ENCODE measurements around the gene ACSM5. TPM values are rescaled to one million over a fixed set of nuclear protein-coding genes. Genes with fewer than 3 reads are reported as not detected.

The ACSM5 gene
- total and polyA plus RNA-seq, 2 experiments from 2014 or later = not detected

- Mint-ChIP-seq H3K9me3 (peaks cover 3% of the 10 kb centered on the region; the same call in 1 of the 3 replicates), H3K4me3 (no peak overlapping the region), H3K36me3 (ENCODE audit: low read depth) (no peaks in the 10 kb centered on the region), H3K27me3 (ENCODE audit: insufficient read depth, low read depth, poor library complexity) (peaks cover 3% of the 10 kb centered on the region), H3K4me1 (no peaks in the 10 kb centered on the region), H3K27ac (no peak overlapping the region)
- DNase-seq (ENCODE audit: low spot score) = no peak
- no peaks in the 10 kb centered on the region for H3F3A ChIP-seq (replicated peaks; ENCODE audit: low read depth)
- no peaks in the 10 kb centered on the region for H4K20me1 ChIP-seq (replicated peaks; ENCODE audit: insufficient read depth)
- TF ChIP-seq ZNF462 (CRISPR knock-in tag; IDR thresholded peaks at IDR 0.05) = no peak
- TF ChIP-seq CREB1 (CRISPR knock-in tag; IDR thresholded peaks at IDR 0.05; ENCODE audit: low read depth) = no peak
- TF ChIP-seq CTCF (conservative IDR thresholded peaks at IDR 0.05; ENCODE audit: low read depth in 2 of 2) = no peak
- no peak for TF ChIP-seq POLR2AphosphoS5 (IDR thresholded peaks at IDR 0.05; ENCODE audit: low read depth)
- no peak for TF ChIP-seq JUNB (IDR thresholded peaks at IDR 0.05; ENCODE audit: unreplicated experiment)
- TF ChIP-seq EZH2phosphoT487 (IDR thresholded peaks at IDR 0.05; ENCODE audit: unreplicated experiment) = no peak
- no peak for TF ChIP-seq EZH2 (IDR thresholded peaks at IDR 0.05; ENCODE audit: low read depth, unreplicated experiment)
- TF ChIP-seq NANOG (IDR thresholded peaks at IDR 0.05; ENCODE audit: borderline replicate concordance) = no peak
- TF ChIP-seq STAT1 (IDR thresholded peaks at IDR 0.05; ENCODE audit: unreplicated experiment) = no peak
- TF ChIP-seq ZNF331 (CRISPR knock-in tag; IDR thresholded peaks at IDR 0.05; ENCODE audit: low read depth) = no peak
- TF ChIP-seq ETS1 (IDR thresholded peaks at IDR 0.05) = no peak
- TF ChIP-seq ZNF114 (CRISPR knock-in tag; IDR thresholded peaks at IDR 0.05) = no peak
- no peak for TF ChIP-seq REST (IDR thresholded peaks at IDR 0.05; ENCODE audit: unreplicated experiment)
- peaks cover 3% of the 10 kb centered on the region; the same call in 1 of the 2 replicates for H3K9me2 ChIP-seq (ENCODE audit: insufficient read depth)
- H3K4me2 ChIP-seq = no peak overlapping the region
- H2AFZ ChIP-seq = no peak overlapping the region
- no peak overlapping the region for H3K4me3 ChIP-seq
- H3K27me3 ChIP-seq (ENCODE audit: insufficient read depth) = no peaks in the 10 kb centered on the region
- H3K4me1 ChIP-seq (ENCODE audit: insufficient read depth) = no peaks in the 10 kb centered on the region
- H3K36me3 ChIP-seq (ENCODE audit: insufficient read depth) = no peaks in the 10 kb centered on the region
- no peak for ATAC-seq
- no peak overlapping the region for H3K27ac ChIP-seq (ENCODE audit: low read depth)
- H3K79me2 ChIP-seq (replicated peaks; ENCODE audit: insufficient read depth) = no peaks in the 10 kb centered on the region
Observed at GRCh38 chr16:20415541-20415940, 6.2 kb downstream of the ACSM5 start.

All from GM23338 (cell line).